A549 (cell line): ENCODE measurements around the gene COX4I2. TPM values are rescaled to one million over a fixed set of nuclear protein-coding genes. Genes with fewer than 3 reads are reported as not detected.

Source experiments
- BHLHE40 ChIP-seq: IDR thresholded peaks from 2 replicates; pipeline ENCODE4 v1.6.1; 2012; ENCODE audit warnings: low read depth, low read length, inconsistent platforms
- CBX8 ChIP-seq: fragments of 200-600 bp; sonication (generic); IDR thresholded peaks from 2 replicates; pipeline ENCODE4 v1.6.1; 2016
- CEBPB ChIP-seq, 2 experiments: fragments of >200 bp in 1 of 2; sonication (Bioruptor Twin) in 1 of 2; formaldehyde crosslinking in 1 of 2; IDR thresholded peaks; 2 replicates each; pipeline ENCODE4 v1.6.1; 2012 to 2016
- CHD2 ChIP-seq: fragments of 150-350 bp; IDR thresholded peaks from 2 replicates; pipeline ENCODE4 v1.6.1; 2014; ENCODE audit warnings: low read length; ENCODE audit not compliant: partially characterized antibody
- EHF ChIP-seq: fragments of 250-450 bp; sonication (Bioruptor Pico); IDR thresholded peaks from 2 replicates; pipeline ENCODE4 v1.5.0; 2020; ENCODE audit warnings: mild to moderate bottlenecking
- EP300 ChIP-seq, 2 experiments: fragments of >200 bp; sonication (Bioruptor Twin); formaldehyde crosslinking; IDR thresholded peaks; 2 replicates in 1 of 2; 3 replicates in 1 of 2; pipeline ENCODE4 v1.6.1; 2016 to 2017
- FOSB ChIP-seq: fragments of 250-450 bp; sonication (Bioruptor Pico); IDR thresholded peaks from 2 replicates; pipeline ENCODE4 v1.5.0; 2020; ENCODE audit warnings: mild to moderate bottlenecking, moderate library complexity
- FOXS1 ChIP-seq: fragments of 250-450 bp; sonication (Bioruptor Pico); IDR thresholded peaks from 2 replicates; pipeline ENCODE4 v1.5.0; 2020; ENCODE audit warnings: mild to moderate bottlenecking, moderate library complexity
- HDAC2 ChIP-seq: fragments of 200-600 bp; sonication (generic); IDR thresholded peaks from 2 replicates; pipeline ENCODE4 v1.6.1; 2016
- HOXA7 ChIP-seq: fragments of 250-450 bp; sonication (Bioruptor Pico); IDR thresholded peaks from 2 replicates; pipeline ENCODE4 v1.5.0; 2020; ENCODE audit warnings: mild to moderate bottlenecking, moderate library complexity
- HOXB13 ChIP-seq: fragments of 250-450 bp; sonication (Bioruptor Pico); IDR thresholded peaks from 2 replicates; pipeline ENCODE4 v1.5.0; 2020; ENCODE audit warnings: low read depth, mild to moderate bottlenecking, moderate library complexity
- JUN ChIP-seq, 2 experiments: fragments of >200 bp; sonication (Bioruptor Twin); formaldehyde crosslinking; IDR thresholded peaks; 2 replicates in 1 of 2; 3 replicates in 1 of 2; pipeline ENCODE4 v1.6.1; 2016 to 2017
- JUNB ChIP-seq: fragments of >200 bp; sonication (Bioruptor Twin); formaldehyde crosslinking; IDR thresholded peaks from 2 replicates; pipeline ENCODE4 v1.6.1; 2016
- KDM5A ChIP-seq: fragments of 200-600 bp; sonication (generic); IDR thresholded peaks from 2 replicates; pipeline ENCODE4 v1.6.1; 2016; ENCODE audit warnings: antibody characterized with exemption, mild to moderate bottlenecking
- MAZ ChIP-seq: fragments of 150-350 bp; IDR thresholded peaks from 2 replicates; pipeline ENCODE4 v1.6.1; 2014; ENCODE audit warnings: antibody characterized with exemption, low read depth, low read length, borderline replicate concordance
- MYC ChIP-seq: IDR thresholded peaks from 2 replicates; pipeline ENCODE4 v1.6.1; 2012; ENCODE audit warnings: mild to moderate bottlenecking, inconsistent platforms, low read length, improper control_type of control experiment, borderline replicate concordance
- NR3C1 ChIP-seq: fragments of >200 bp; sonication (Bioruptor Twin); formaldehyde crosslinking; IDR thresholded peaks from 3 replicates; pipeline ENCODE4 v1.6.1; 2017
- PHF8 ChIP-seq: fragments of 200-600 bp; sonication (generic); IDR thresholded peaks from 2 replicates; pipeline ENCODE4 v1.6.1; 2016; ENCODE audit warnings: low read depth, mild to moderate bottlenecking, antibody characterized with exemption, moderate library complexity, borderline replicate concordance
- POLR2A ChIP-seq: IDR thresholded peaks from 2 replicates; pipeline ENCODE4 v1.6.1; 2012; ENCODE audit warnings: mild to moderate bottlenecking, low read length
- POLR2AphosphoS2 ChIP-seq: conservative IDR thresholded peaks from 2 replicates; pipeline ENCODE4 v1.6.1; 2012; ENCODE audit warnings: low read length, improper control_type of control experiment, inconsistent platforms
- RCOR1 ChIP-seq: fragments of 150-350 bp; IDR thresholded peaks from 2 replicates; pipeline ENCODE4 v1.6.1; 2014; ENCODE audit warnings: antibody characterized with exemption, low read length, low read depth
- RNF2 ChIP-seq: fragments of 200-600 bp; sonication (generic); IDR thresholded peaks from 2 replicates; pipeline ENCODE4 v1.6.1; 2016; ENCODE audit warnings: low read depth, mild to moderate bottlenecking, antibody characterized with exemption, moderate library complexity, borderline replicate concordance
- SMC3 ChIP-seq: fragments of >200 bp; sonication (Bioruptor Twin); formaldehyde crosslinking; IDR thresholded peaks from 3 replicates; pipeline ENCODE4 v1.6.1; 2018; ENCODE audit warnings: inconsistent platforms
- TFCP2L1 ChIP-seq: fragments of 250-450 bp; sonication (Bioruptor Pico); IDR thresholded peaks from 2 replicates; pipeline ENCODE4 v1.5.0; 2021; ENCODE audit warnings: mild to moderate bottlenecking
- TP53 ChIP-seq: fragments of 250-450 bp; sonication (Bioruptor Pico); IDR thresholded peaks from 2 replicates; pipeline ENCODE4 v1.5.0; 2021; ENCODE audit warnings: mild to moderate bottlenecking, moderate library complexity
- polyA plus RNA-seq, 4 experiments: library from polyadenylated mRNA; depleted of rRNA in 3 of 4; stranded (reverse); fragments of >200 nt; fragmentation: RNase III in 1 of 4; extraction: RNeasy Plus Mini Kit Qiagen cat#74134 plus additional on column Dnase treatment in 1 of 4; gene quantifications; 2 replicates in 3 of 4; 3 replicates in 1 of 4; pipeline ENCODE4 v1.2.3, GENCODE V29; 2011 to 2017
- TF ChIP-seq, protein P1 (sequence below): fragments of 150-350 bp; IDR thresholded peaks from 2 replicates; pipeline ENCODE4 v1.6.1; 2014; ENCODE audit warnings: low read depth, mild to moderate bottlenecking, low read length
- TF ChIP-seq, protein P2 (sequence below): IDR thresholded peaks from 2 replicates; pipeline ENCODE4 v1.6.1; 2012
- TF ChIP-seq, protein P3 (sequence below): fragments of 450-650 bp; IDR thresholded peaks from 2 replicates; pipeline ENCODE4 v1.6.1; 2014; ENCODE audit warnings: antibody characterized with exemption
- TF ChIP-seq, protein P4 (sequence below): IDR thresholded peaks from 2 replicates; pipeline ENCODE4 v1.6.1; 2012
- TF ChIP-seq, protein P5 (sequence below): fragments of 250-450 bp; sonication (Bioruptor Pico); IDR thresholded peaks from 2 replicates; pipeline ENCODE4 v1.5.0; 2020; ENCODE audit warnings: low read depth, mild to moderate bottlenecking, moderate library complexity
- TF ChIP-seq, protein P6 (sequence below): fragments of 200-600 bp; sonication (generic); IDR thresholded peaks from 2 replicates; pipeline ENCODE4 v1.6.1; 2016; ENCODE audit warnings: antibody characterized with exemption, mild to moderate bottlenecking, moderate library complexity
- TF ChIP-seq, protein P7 (sequence below): fragments of >200 bp; sonication (Bioruptor Twin); formaldehyde crosslinking; IDR thresholded peaks from 3 replicates; pipeline ENCODE4 v1.5.1; 2016
- TF ChIP-seq, protein P8 (sequence below): fragments of >200 bp; sonication (Bioruptor Twin); formaldehyde crosslinking; IDR thresholded peaks from 2 replicates; pipeline ENCODE4 v1.6.1; 2016

Gene COX4I2
- polyA plus RNA-seq, 2 of the 4 experiments (the other 2 are of a cell fraction): not detected

DNA sequence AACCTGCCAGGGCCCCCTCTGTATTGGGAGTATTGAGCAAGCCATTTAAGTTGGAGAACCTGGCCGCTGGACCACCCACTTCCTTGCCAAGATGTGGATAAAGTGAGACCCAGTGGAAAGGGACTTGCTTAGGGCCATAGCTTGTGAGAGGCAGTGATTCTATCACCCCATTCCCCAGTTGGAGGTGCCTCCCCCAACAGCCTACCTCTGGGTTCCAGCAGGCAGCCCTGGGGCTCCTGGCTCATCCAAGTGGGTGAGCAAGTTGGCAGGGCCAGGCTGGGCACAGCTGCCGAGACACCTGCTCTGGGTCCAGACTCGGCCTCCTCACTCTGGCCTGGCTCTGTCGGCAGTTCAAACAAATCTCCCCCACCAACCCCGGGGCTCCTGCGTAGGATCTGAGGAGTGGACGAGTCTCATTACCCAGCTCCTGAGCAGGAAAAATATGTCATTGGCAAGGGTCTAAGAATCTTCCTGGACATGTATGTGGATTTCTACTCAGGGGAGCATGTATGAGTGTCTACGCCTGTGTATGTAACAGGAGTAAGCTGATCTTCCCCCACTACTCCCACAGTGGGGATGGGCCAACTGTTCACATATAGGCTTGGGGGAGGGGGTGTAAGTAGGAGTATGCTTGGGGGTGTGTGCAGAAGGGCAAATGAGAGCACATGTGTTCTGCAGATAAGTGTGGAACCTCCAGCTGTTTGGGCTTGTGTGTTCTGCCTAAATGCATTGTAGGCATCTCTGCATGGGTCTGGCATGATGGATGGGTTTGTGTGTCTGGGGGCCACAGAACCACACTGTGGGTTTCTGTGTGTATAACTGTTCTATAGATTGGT is 30.7 kb upstream of the COX4I2 start (continued):
- TF ChIP-seq, protein P1, sequence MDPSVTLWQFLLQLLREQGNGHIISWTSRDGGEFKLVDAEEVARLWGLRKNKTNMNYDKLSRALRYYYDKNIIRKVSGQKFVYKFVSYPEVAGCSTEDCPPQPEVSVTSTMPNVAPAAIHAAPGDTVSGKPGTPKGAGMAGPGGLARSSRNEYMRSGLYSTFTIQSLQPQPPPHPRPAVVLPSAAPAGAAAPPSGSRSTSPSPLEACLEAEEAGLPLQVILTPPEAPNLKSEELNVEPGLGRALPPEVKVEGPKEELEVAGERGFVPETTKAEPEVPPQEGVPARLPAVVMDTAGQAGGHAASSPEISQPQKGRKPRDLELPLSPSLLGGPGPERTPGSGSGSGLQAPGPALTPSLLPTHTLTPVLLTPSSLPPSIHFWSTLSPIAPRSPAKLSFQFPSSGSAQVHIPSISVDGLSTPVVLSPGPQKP: no peak
- TF ChIP-seq, protein P2, sequence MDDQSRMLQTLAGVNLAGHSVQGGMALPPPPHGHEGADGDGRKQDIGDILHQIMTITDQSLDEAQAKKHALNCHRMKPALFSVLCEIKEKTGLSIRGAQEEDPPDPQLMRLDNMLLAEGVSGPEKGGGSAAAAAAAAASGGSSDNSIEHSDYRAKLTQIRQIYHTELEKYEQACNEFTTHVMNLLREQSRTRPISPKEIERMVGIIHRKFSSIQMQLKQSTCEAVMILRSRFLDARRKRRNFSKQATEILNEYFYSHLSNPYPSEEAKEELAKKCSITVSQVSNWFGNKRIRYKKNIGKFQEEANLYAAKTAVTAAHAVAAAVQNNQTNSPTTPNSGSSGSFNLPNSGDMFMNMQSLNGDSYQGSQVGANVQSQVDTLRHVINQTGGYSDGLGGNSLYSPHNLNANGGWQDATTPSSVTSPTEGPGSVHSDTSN: peak; percentile 93
- TF ChIP-seq MAZ (0 out of 2 replicates have a peak, but pooled peaks have one; percentile 9), TFCP2L1 (CRISPR knock-in tag) (peak; percentile 99), HOXA7 (CRISPR knock-in tag) (peak; percentile 99), CHD2 (peak; percentile 70), JUNB (peak; percentile 30; the same call in 1 of the 2 replicates), TP53 (CRISPR knock-in tag) (peak; percentile 96), MYC (peak; percentile 67), FOXS1 (CRISPR knock-in tag) (no peak), CEBPB (IDR thresholded peaks at IDR 0.05) (peak in 1 of 2 experiments; percentile 15; a peak in 1 of 4 replicates), SMC3 (no peak), FOSB (CRISPR knock-in tag) (peak; percentile 98), CBX8 (no peak), POLR2AphosphoS2 (peak; percentile 100), RCOR1 (no peak), POLR2A (peak; percentile 84), EHF (peak; percentile 65; the same call in 1 of the 2 replicates), PHF8 (no peak), HOXB13 (CRISPR knock-in tag) (no peak; the same call in 1 of the 2 replicates), EP300 (IDR thresholded peaks at IDR 0.05) (0 out of 5 replicates have a peak, but pooled peaks of 1 of the 2 experiments have one; percentile 37), HDAC2 (0 out of 2 replicates have a peak, but pooled peaks have one; percentile 20), KDM5A (no peak), RNF2 (no peak), BHLHE40 (no peak), NR3C1 (no peak), JUN (IDR thresholded peaks at IDR 0.05) (peak; percentile 99)
- TF ChIP-seq, protein P3, sequence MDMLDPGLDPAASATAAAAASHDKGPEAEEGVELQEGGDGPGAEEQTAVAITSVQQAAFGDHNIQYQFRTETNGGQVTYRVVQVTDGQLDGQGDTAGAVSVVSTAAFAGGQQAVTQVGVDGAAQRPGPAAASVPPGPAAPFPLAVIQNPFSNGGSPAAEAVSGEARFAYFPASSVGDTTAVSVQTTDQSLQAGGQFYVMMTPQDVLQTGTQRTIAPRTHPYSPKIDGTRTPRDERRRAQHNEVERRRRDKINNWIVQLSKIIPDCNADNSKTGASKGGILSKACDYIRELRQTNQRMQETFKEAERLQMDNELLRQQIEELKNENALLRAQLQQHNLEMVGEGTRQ: no peak
- TF ChIP-seq, protein P4, sequence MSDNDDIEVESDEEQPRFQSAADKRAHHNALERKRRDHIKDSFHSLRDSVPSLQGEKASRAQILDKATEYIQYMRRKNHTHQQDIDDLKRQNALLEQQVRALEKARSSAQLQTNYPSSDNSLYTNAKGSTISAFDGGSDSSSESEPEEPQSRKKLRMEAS: peak; percentile 83
- TF ChIP-seq, protein P5, sequence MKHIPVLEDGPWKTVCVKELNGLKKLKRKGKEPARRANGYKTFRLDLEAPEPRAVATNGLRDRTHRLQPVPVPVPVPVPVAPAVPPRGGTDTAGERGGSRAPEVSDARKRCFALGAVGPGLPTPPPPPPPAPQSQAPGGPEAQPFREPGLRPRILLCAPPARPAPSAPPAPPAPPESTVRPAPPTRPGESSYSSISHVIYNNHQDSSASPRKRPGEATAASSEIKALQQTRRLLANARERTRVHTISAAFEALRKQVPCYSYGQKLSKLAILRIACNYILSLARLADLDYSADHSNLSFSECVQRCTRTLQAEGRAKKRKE (CRISPR knock-in tag): no peak
- TF ChIP-seq, protein P6, sequence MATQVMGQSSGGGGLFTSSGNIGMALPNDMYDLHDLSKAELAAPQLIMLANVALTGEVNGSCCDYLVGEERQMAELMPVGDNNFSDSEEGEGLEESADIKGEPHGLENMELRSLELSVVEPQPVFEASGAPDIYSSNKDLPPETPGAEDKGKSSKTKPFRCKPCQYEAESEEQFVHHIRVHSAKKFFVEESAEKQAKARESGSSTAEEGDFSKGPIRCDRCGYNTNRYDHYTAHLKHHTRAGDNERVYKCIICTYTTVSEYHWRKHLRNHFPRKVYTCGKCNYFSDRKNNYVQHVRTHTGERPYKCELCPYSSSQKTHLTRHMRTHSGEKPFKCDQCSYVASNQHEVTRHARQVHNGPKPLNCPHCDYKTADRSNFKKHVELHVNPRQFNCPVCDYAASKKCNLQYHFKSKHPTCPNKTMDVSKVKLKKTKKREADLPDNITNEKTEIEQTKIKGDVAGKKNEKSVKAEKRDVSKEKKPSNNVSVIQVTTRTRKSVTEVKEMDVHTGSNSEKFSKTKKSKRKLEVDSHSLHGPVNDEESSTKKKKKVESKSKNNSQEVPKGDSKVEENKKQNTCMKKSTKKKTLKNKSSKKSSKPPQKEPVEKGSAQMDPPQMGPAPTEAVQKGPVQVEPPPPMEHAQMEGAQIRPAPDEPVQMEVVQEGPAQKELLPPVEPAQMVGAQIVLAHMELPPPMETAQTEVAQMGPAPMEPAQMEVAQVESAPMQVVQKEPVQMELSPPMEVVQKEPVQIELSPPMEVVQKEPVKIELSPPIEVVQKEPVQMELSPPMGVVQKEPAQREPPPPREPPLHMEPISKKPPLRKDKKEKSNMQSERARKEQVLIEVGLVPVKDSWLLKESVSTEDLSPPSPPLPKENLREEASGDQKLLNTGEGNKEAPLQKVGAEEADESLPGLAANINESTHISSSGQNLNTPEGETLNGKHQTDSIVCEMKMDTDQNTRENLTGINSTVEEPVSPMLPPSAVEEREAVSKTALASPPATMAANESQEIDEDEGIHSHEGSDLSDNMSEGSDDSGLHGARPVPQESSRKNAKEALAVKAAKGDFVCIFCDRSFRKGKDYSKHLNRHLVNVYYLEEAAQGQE: peak; percentile 24; the same call in 1 of the 2 replicates
- TF ChIP-seq, protein P7, sequence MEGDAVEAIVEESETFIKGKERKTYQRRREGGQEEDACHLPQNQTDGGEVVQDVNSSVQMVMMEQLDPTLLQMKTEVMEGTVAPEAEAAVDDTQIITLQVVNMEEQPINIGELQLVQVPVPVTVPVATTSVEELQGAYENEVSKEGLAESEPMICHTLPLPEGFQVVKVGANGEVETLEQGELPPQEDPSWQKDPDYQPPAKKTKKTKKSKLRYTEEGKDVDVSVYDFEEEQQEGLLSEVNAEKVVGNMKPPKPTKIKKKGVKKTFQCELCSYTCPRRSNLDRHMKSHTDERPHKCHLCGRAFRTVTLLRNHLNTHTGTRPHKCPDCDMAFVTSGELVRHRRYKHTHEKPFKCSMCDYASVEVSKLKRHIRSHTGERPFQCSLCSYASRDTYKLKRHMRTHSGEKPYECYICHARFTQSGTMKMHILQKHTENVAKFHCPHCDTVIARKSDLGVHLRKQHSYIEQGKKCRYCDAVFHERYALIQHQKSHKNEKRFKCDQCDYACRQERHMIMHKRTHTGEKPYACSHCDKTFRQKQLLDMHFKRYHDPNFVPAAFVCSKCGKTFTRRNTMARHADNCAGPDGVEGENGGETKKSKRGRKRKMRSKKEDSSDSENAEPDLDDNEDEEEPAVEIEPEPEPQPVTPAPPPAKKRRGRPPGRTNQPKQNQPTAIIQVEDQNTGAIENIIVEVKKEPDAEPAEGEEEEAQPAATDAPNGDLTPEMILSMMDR: no peak
- TF ChIP-seq, protein P8, sequence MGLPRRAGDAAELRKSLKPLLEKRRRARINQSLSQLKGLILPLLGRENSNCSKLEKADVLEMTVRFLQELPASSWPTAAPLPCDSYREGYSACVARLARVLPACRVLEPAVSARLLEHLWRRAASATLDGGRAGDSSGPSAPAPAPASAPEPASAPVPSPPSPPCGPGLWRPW: no peak
